Fibroblast of pulmonary artery (primary cell): ENCODE results near the gene SEMA3A.
A peak's percentile ranks its signal among the peaks of the same experiment; 100 is the strongest.
"Not testable (repeated sequence)": the region's sequence is repeated elsewhere in the genome, so short reads cannot be mapped to it uniquely, and the experiment has no call there.

Source experiments
- DNase-seq: peaks from one replicate; pipeline ENCODE4 v3.0.0-alpha.2; 2010; ENCODE audit warnings: low read depth
- H3K4me3 ChIP-seq: replicated peaks from 2 replicates; pipeline ENCODE4 v1.5.1; 2011; ENCODE audit warnings: low read depth, mild to moderate bottlenecking, control low read depth, low read length, moderate library complexity
- CTCF ChIP-seq: IDR thresholded peaks from 2 replicates; pipeline ENCODE4 v1.5.1; 2011; ENCODE audit warnings: mild to moderate bottlenecking, control low read depth, low read length, inconsistent platforms; ENCODE audit errors: missing control alignments

Gene SEMA3A

GRCh38 chr7:84230491-84230890 lies 35.9 kb upstream of the SEMA3A start:
- no peak for TF ChIP-seq CTCF
- DNase-seq: no peak
- H3K4me3 ChIP-seq: no peak overlapping the region

- H3K4me3 ChIP-seq: no peak overlapping the region
- TF ChIP-seq CTCF: no peak
- no peak for DNase-seq
These were observed 33.9 kb upstream of the SEMA3A start for GRCh38 chr7:84228526-84228925.

DNA sequence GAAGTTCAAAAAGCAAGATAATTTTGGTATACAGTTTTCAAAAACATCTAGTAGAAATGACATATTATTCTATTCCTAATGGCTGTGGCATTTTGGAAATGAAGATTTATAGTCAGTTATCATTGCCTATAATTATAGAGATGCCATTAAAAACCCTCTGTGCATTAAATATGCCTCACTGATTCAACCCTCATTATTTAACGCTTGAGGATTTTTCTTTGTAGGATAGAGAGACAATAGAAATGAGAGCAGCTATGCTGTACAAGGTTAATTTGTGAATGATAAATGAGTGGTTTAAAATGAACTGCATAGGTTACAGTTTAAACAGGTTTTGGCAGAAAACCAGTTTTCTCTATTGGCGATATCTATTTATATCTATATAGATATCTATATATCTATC lies 32.2 kb upstream of the SEMA3A start:
- no peak for TF ChIP-seq CTCF
- no peak for DNase-seq
- H3K4me3 ChIP-seq: no peak overlapping the region

GRCh38 chr7:84224505-84224904 lies 29.9 kb upstream of the SEMA3A start:
- DNase-seq: no peak
- no peak for TF ChIP-seq CTCF
- no peak overlapping the region for H3K4me3 ChIP-seq

DNA sequence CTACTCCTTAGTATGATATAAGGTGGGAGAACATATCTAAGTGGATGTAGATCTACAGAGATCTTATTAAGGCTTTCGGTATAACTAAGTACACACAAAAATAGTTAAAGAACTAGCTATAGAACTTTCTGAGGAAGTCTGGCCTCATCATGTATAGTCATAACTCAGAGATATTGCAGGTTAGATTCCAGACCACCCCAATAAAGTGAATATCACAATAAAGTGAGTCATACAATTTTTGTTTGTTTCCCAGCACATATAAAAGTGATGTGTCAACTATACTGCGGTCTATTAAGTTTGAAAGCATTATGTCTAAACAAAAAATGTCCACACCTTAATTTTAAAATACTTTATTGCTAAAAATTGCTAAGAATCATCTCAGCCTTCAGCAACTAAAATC lies 24.7 kb upstream of the SEMA3A start:
- DNase-seq: no peak
- TF ChIP-seq CTCF: no peak
- no peak overlapping the region for H3K4me3 ChIP-seq

GRCh38 chr7:84218681-84219080 lies 24.1 kb upstream of the SEMA3A start:
- peak; percentile 91 for DNase-seq
- no peak overlapping the region for H3K4me3 ChIP-seq
- TF ChIP-seq CTCF: no peak

DNA sequence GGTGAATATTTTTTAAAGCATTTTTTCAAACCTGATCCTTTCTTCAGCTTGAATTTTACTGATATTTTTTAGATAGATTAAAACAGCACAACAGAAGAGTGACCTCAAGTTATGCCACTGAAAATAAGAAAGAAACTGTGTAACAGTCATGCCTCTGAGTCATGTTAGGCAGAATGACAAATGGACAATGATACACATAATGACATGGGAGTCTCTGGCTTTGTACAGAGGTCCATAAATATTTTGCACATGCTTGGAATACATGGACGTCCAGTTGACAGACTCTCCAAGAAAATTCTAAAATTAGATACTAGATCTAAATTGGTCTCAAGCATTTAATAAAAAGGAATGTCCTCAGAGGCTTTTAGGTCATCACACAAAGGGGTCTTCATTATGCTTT lies 21.9 kb upstream of the SEMA3A start:
- no peak for TF ChIP-seq CTCF
- no peak for DNase-seq
- no peak overlapping the region for H3K4me3 ChIP-seq

GRCh38 chr7:84214757-84215156 lies 20.2 kb upstream of the SEMA3A start:
- DNase-seq, H3K4me3 ChIP-seq: not testable (repeated sequence)
